GM23248 (cell line): Measurements from ENCODE around the gene ASS1.

Experiments used
- EZH2 ChIP-seq: fragments of 200-600 bp; sonication (generic); IDR thresholded peaks from 2 replicates; pipeline ENCODE4 v1.6.1; 2018; ENCODE audit warnings: antibody characterized with exemption, mild to moderate bottlenecking; ENCODE audit not compliant: insufficient read depth, poor library complexity, severe bottlenecking
- EZH2phosphoT487 ChIP-seq: fragments of 200-600 bp; sonication (generic); IDR thresholded peaks from 2 replicates; pipeline ENCODE4 v1.6.1; 2018; ENCODE audit warnings: antibody characterized with exemption, moderate library complexity, mild to moderate bottlenecking, low read depth; ENCODE audit not compliant: insufficient read depth

DNA sequence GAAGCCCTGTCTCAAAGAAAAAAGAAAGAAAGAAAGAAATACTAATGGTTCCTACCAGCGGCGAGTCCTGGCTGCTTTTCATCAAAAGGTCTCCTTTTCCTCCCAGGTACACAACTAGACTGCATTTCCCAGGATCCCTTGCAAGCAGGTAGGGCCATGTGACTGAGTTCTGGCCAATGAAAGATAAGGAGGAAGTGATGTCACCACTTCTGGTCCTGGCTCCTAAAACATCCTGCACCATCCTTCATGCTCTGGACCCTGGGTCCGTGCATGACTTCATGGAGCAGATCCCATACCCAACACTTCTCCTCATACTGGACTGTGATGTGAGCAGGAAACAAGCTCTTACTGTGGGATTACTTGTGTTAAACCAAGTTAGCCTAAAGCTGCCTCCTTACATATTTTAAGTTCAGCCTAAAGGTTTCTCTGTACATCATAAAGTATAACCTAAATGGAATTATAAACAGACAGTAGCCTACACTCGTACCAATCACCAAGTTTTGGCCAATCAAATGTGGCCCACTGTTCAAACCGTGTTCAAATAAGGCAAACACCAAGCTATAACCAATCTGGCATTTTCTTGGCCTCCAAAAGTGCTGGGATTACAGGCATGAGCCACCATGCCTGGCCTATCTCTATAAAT lies 104.5 kb downstream of the ASS1 start:
- no peak for TF ChIP-seq EZH2
- TF ChIP-seq EZH2phosphoT487: no peak
